Tibial nerve (tissue), 4 donors: Measurements from ENCODE around the gene ZNF385C.

ENCODE experiments used
- EP300 ChIP-seq, 2 donors: sonication (generic); formaldehyde crosslinking; IDR thresholded peaks; one replicate each; pipeline ENCODE4 v1.6.1; 2017; ENCODE audit warnings: antibody characterized with exemption in 2 of 2, mild to moderate bottlenecking in 1 of 2
- POLR2A ChIP-seq, 2 donors: fragments of 450-650 bp; IDR thresholded peaks; one replicate each; pipeline ENCODE4 v1.6.1; 2017; ENCODE audit warnings: antibody characterized with exemption in 2 of 2, mild to moderate bottlenecking in 2 of 2, moderate library complexity in 2 of 2
- TF ChIP-seq, protein P1 (sequence below), 5 experiments: fragments of 200-600 bp in 3 of 5; fragments of 450-650 bp in 2 of 5; sonication (generic) in 3 of 5; IDR thresholded peaks; one replicate each; pipeline ENCODE4 v1.5.1; 2016 to 2019; ENCODE audit warnings: antibody characterized with exemption in 5 of 5, mild to moderate bottlenecking in 3 of 5, moderate library complexity in 2 of 5

DNA sequence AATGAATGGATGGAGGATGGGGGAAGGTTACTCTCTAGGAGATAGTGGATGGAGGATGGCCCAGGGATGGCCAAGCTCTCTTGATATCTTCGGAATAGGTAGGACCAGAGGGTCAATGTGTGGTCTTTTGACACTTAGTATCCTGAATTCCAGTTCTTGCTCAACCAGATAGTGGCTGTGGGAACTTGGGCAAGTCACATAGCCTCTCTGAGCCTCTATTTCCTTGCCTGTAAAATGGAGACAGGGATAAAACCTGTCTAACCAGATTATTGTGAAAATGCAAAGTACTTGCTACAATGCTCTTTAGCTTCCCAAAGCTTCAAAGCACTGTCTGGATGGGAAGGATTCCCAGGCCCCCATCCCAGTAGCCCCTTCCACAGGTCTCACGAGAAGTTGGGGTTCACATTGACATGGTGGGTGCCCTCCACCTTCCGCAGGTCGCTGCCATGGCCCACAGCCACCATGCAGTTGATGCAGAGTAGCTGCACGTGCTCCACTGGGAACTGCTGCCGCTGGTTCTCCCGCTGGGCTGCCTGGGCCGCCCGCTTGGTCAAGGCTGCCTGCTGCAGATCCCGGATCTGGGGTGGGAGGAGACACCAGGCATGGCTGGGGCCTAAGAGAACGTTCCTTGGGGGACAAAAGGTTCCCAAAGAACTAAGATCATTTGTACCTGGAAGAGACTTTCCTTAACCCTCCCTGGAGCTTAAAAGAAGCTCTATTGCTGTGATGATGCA lies 5.1 kb upstream of the ZNF385C start:
- TF ChIP-seq POLR2A (IDR thresholded peaks at IDR 0.05) (no peak), EP300 (IDR thresholded peaks at IDR 0.05) (no peak)
- TF ChIP-seq, protein P1, sequence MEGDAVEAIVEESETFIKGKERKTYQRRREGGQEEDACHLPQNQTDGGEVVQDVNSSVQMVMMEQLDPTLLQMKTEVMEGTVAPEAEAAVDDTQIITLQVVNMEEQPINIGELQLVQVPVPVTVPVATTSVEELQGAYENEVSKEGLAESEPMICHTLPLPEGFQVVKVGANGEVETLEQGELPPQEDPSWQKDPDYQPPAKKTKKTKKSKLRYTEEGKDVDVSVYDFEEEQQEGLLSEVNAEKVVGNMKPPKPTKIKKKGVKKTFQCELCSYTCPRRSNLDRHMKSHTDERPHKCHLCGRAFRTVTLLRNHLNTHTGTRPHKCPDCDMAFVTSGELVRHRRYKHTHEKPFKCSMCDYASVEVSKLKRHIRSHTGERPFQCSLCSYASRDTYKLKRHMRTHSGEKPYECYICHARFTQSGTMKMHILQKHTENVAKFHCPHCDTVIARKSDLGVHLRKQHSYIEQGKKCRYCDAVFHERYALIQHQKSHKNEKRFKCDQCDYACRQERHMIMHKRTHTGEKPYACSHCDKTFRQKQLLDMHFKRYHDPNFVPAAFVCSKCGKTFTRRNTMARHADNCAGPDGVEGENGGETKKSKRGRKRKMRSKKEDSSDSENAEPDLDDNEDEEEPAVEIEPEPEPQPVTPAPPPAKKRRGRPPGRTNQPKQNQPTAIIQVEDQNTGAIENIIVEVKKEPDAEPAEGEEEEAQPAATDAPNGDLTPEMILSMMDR (IDR thresholded peaks at IDR 0.05): no peak
